Skin epidermis (tissue), 12 donors: ENCODE measurements around the gene NHEJ1.

Experiments
- H3K27ac ChIP-seq, 21 experiments: fragments of 200-600 bp; sonication (generic) in 11 of 21; one replicate each; pipeline ENCODE4 v1.5.0; 2020; ENCODE audit warnings: mild to moderate bottlenecking in 3 of 21, inconsistent platforms in 2 of 21, moderate library complexity in 2 of 21
- H3K4me3 ChIP-seq, 7 experiments: fragments of 200-600 bp; sonication (generic) in 2 of 7; one replicate each; pipeline ENCODE4 v1.5.0; 2020; ENCODE audit warnings: inconsistent platforms in 2 of 7, mild to moderate bottlenecking in 2 of 7, moderate library complexity in 1 of 7

The NHEJ1 gene

DNA sequence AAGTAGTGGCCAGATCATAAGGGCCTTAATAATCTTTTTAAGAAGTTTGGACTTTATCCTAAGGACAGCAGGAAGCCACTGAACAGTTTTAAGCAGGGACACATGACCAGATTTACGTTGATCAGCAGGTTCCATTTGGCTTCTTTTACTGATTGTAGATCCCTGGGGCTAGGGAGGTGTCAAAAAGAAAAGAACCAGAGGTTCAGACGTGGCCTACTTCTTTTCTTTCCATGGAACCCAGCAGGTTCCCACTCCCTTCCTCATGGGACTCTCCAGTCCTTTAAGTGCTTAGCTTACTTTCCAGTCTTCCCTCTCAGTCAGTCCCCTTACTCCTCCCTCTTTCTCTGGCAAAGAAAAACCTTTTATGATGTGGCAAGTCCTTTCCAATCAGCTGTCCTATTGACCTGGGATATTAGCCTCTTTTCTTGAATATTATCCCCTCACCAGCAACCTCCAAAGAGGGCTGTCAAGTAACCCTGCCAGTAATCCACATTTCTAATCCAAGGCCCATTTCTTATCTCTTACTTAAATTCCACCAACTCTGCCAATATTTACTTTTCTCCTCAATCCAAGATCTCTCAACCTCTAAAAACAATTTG is 33.5 kb downstream of the NHEJ1 start:
- H3K4me3 ChIP-seq: no peak overlapping the region
- H3K27ac ChIP-seq: no peak overlapping the region

DNA sequence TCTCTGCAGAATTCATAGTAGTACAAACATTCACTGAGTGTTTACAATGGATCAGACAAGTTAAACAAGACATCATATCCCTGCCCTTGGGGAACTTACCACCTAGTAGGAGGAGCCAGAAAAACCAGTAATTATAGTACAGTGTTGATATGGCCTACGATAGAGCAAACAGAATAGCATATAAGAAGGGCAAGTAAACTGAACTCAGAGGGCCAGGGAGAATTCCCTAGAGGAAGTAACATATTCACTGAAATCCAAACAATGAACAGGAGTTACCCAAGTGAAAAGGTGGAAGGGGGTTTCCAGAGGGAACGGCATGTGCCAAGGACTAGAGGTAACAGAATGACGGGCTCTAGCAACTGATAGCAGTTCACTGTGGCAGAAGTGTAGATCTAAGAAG is 34.1 kb downstream of the NHEJ1 start:
- no peak overlapping the region for H3K27ac ChIP-seq
- no peak overlapping the region for H3K4me3 ChIP-seq

DNA sequence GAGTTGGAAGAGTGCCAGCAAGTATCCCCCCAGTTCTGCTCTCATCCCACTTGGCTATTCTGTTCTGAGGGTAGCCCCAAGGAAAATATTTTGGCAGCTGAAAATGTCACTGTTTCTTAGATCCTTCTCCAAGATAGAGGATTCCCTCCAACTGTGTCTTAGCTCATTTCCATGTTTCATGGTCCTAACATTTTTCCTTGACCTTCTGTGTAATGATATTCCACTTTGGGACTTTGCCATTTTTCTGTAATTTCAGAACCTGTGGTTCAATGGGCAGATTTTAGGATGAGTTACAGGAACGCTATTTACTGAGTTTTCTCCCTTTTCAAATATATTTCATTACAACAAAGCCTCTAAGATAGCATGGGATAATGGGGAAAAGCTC is 34.7 kb downstream of the NHEJ1 start:
- no peak overlapping the region for H3K4me3 ChIP-seq
- H3K27ac ChIP-seq: no peak overlapping the region

DNA sequence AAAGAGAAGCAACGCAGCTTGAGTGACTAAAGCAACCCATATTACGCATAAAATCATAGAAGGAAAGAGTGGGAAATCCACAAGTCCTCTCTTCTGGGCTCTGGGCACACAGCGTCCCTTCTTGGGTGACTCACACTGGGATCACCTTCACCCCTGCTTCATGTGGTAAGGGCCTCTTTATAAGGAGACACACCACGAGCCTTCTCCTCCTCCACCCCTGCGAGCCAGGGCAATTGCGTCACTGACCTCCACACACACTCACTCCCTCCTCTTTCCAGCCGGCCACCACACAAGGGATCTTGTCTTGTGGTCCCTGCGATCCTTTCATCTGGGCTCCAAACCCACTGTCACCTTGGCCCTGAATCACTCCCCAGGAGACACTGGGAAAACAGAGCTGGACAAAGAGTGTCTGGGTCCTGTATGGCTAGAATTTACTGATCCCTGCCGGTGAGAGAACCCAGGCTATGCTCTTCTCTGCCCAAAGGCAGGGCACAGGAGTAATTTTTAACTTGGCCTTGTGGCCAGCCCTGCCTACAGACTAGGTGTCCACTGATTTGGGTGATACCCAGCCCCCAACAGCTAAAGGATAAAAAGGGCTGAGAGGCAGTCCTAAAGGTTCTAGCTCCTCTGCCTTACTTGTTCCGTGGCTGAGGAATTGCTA is 35.3 kb downstream of the NHEJ1 start:
- Histone ChIP-seq H3K27ac (no peak overlapping the region), H3K4me3 (no peak overlapping the region)

DNA sequence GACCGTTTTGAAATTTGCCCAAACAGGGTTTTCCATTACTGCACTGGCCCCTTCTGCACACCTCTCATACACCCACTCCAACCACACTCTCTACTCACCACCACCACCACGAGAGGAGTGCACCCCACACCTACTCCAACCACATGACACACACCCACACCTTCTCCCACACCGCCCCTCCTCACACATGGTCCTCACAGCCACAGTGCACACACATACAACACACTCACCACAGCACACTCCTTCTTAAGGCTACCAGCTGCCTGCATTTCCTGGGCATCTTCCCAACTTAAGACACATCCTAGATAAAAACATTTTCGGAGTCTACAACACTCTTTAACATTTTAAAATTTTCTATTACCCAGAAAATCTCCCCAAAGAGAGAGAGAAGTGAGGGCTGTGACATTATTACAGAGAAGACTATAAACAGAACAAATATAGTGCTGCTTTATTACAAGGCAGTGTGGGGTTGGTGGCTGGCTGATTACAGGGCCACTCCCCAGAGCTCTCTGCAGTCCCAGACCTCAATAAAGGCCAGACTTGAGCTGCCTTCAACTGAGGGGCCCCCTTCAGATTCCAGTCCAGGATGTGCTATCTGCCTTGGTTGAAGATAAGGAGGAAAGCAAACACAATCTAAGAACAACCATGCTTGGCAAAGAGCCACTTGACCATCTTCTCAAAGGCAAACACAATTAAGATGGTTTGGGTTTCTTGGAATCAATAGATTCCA is 36.1 kb downstream of the NHEJ1 start:
- H3K4me3 ChIP-seq: no peak overlapping the region

DNA sequence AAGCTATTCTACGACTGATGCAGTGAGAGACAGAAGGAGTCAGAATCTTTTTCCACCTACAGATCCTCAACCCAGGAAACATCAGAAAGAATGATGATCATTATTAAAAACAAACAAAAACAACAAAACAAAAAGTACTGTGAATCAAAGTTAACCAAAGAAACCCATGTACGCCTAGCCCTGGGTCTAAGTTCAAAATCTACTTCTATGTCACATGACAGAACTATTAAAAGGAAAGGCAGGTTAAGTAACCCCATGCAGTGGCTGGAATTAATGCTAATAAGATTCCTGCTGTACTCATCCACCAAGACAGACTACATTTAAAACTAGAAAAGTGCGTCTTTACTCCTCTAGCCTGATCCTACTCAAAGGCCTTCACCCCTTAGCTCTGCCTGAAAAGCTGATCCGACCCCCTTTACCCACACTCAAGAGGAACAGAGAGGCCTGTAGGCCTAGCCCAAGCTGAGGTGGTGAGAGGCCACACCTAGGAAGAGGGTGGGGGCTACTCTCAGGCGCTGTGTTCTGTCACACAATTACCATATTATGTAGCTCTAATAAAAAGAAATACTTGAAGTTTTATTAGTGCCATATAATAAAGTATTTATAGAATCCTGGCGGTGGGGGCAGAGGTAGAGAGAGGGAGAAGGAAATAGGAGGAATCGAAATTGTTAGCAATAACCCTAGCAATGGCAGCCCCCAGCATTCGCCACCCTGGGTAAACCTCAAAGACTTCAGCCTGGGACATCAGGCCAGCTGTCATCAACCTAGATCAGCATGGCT is 37.1 kb downstream of the NHEJ1 start:
- Histone ChIP-seq H3K27ac (no peak overlapping the region), H3K4me3 (no peak overlapping the region)

More for the DNA sequence above, 36.1 kb downstream of the NHEJ1 start:
- H3K27ac ChIP-seq: no peak overlapping the region

DNA sequence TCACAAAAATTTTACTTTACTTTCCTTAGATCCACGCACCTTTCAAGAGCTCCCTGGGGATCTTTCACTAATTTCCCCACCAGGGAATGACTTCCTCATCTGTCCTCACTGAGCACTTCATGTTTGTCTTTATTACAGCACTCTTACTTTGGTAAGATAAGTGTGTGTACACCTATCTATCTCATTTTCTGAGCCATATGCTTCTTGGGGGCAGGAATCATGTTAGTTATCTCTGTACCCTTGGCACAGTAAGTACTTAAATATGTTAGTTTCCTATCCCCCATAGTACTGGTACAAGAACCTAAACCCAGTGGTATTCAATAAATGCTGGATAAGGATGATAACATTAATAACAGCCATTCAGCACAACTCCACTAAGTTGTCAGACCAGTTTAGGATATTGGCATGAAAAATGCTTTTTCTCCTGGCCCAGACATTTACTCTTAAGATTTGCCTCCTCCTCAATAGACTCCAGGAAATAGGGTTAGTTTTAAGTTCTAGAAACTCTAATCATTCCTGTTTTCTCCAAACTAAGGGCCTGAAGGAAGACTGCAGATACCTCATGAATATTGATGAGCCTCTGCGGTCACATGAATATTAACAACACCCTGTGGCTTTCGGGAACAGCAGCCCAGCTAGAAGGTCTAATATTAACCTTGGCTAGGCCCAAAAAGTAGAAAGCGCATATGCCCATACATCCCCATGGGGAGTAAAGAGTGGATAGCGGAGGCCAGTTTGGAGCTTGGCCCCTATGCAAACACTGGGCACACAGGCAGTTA is 38.2 kb downstream of the NHEJ1 start:
- Histone ChIP-seq H3K4me3 (no peak overlapping the region), H3K27ac (peak overlapping the region in 2 of 21 experiments; percentile 18 to 41)

DNA sequence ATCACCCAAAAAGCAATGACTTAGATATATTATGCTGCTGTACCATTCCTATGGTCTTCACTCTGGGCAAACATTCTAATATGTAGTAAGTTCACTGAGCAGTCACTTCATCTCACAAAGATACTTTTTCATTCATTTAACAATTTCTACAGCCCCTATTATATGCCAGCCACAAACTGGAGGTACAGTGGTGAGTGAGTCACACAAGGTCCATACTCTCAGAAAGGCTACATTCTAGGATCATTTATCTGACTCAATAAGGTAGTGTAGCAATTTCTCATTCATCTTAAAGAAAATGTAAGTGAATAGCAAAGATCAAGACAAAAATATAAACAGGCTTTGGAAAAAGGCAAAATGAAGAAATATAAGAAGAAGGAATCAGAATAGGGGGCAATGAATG is 40.5 kb downstream of the NHEJ1 start:
- H3K4me3 ChIP-seq: no peak overlapping the region
- no peak overlapping the region for H3K27ac ChIP-seq

DNA sequence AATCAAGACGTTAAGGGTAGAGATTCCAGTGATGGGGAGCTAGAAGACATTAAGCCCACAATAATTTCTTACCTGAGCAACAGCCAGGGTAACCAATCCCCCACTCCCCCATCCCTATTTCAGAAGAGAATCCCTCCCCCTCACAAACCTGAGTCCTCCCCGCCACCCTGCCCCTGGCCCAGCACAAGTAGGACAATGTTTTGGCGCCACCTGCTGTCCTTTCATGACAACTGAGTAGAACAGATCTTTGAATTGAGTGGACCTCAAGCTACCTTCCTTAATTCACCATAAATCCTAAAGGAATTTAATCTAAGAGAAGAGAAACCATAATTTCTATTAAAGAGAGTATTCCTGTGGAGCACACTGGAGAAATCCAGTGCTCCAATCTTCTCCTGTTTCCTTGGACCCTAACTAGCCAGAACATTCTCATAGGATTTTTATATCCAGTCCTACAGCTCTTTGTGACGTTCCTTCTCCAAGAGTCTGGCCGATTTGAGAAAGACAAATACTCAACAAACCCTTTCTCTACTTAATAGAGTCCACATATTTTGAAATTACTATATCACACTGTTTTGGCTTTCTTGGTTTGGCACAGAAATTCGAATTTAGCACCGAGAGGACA is 41.1 kb downstream of the NHEJ1 start:
- no peak overlapping the region for H3K4me3 ChIP-seq
- H3K27ac ChIP-seq: no peak overlapping the region

DNA sequence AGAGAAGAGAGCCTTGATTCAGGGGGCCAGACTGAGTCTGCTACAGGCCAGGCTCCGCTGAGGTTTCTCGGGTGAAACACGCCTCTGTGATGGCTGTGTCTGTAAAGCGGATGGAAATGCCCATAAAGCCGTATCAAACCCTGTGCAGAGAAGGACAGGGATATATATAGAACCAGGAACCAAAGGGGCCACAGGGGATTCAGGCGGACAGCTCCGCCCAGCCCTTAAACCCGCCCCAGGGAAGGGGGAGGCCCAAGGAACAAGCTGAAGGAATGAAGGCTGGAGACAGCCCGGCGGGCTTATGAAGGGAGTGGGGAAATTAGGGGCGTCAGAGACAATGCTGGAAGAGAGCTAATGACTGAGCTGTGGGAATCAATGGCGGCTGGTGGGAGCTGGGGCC is 42.1 kb downstream of the NHEJ1 start:
- Histone ChIP-seq H3K4me3 (no peak overlapping the region), H3K27ac (no peak overlapping the region)

DNA sequence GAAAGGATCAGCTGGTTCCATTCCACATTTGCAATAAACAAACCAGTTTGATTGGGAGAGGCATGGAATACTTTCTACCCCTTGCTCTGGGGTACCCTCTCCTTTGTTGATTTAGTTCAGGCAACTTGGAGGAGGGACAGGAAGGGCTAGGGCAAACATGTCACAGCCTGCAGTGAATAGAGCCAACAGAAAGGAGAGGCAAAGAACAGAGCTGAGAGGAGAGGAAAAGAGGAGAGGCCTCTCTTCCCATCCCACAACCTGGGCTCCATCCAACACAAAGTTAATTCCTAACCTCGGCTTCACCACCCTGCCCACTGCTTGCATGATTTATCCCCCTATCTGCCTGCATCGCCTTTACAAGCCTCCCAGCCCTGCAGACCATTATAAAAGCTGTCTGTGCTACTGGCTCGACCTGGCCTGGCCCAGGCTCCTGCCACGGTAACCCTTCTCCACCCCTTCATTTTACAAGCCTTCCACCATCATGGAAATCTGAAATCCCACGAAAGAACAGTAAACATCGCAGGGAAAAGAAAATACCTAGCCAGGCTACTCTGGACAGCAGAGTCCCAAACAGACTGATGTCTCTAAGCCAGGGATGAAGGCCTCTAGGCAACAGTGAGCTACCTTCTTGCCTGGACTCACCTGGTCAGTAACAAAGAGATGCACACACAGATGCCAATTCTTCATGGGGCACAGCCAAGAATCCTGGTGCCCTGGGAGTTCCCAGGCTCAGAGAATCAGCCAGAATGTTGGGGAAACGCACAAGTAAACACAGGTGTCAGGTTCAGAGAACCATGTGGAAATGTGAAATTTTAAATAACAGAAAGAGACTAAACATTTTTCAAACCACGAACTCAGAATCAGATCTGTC is 43.6 kb downstream of the NHEJ1 start:
- Histone ChIP-seq H3K4me3 (no peak overlapping the region), H3K27ac (no peak overlapping the region)

DNA sequence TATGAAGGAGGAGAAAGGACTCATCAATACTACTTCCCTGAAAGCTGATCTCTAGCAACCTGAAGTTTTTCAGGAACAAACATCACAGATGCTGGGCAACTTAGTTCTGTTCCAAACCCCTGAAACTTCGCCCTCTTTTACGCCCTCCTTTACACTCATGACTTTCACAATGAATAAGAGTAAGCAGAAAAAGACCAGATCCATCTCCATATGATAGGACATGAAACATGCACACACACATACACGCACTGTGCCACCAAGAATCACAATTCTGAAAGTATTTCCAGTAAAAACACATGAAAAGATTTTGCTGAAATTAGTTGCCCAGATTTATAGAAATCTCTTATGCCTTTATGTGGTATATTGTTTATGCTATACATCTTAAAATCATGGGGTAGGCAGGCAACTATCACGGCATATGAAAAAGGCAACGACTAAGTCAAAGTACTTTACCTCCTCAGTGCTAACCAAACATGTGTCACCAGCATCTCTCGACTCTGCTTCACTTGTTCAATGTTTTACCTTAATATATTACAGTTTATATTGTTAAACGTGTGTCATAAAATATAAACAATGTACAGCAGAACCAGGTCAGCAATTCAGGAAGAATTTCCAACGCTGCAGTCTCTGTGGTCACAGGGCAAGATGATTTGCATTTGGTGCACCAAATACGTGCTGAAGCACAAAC is 47.8 kb downstream of the NHEJ1 start:
- Histone ChIP-seq H3K27ac (no peak overlapping the region), H3K4me3 (no peak overlapping the region)

DNA sequence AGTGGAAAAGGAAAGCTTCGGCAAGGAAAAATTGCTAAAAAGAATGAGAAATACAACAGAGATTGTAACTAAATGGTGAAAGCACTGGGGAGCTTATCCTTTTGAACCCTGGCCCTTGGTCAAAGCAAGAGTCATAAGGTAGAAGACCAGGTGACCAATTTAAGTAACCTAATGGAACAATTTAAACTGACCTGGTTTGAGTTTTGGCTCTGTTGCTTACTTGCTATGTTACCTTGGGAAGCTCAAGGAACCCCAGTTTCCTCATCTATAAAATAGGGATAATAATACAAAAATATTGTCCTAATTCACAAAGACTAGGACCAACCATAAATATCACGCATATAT is 48.6 kb downstream of the NHEJ1 start:
- Histone ChIP-seq H3K4me3 (no peak overlapping the region), H3K27ac (no peak overlapping the region)

DNA sequence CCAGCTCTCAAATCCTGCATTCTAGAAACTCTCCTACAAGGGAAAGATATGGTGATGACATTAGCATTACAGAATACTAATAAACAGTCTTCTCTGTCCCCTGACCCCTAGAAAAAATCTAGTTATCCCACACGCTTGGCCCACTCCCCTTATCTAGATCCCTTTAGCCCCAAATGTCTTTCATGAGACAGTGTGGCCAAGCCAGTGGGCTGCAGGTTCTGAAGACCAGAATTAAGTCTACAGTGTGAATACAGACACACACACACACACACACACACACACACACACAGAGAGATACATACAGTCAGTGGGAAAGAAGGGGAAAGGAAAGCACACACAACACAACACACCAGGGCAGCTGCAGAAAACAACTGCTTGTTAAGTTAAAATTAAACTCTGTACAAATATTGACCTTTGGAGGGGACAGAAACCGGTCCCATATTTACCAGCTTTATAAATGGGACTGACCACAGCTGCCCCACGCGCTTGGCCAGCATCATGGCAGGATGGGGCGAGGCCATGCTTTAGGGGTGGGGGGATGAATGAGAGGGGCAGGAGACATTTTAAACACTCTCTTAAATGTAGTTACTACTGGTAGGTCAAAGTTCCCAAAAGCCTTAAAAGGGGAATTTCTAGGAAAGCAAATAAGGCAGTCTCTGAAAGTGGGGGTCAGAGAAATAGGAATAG is 49.1 kb downstream of the NHEJ1 start:
- H3K4me3 ChIP-seq: no peak overlapping the region
- H3K27ac ChIP-seq: no peak overlapping the region

DNA sequence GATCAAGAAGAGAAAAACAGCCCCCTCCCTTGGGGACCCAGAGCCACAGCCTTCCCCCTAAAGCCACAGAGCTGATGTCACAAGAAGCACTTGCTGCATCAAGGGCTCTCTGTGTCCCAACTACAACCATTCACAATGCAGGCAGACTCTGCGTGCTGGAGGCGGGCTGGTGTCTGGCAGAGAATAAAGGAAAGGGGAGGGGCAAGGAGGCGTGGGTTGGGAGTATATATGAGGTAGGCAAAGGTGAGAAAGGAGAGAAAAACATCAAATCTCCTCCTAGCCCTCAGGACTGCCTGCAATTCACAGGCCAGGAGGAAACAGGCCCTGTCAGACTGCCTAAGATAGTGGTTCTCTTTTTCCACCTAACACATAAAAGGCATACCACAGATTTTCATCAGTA is 51.1 kb downstream of the NHEJ1 start:
- Histone ChIP-seq H3K4me3 (no peak overlapping the region), H3K27ac (no peak overlapping the region)

DNA sequence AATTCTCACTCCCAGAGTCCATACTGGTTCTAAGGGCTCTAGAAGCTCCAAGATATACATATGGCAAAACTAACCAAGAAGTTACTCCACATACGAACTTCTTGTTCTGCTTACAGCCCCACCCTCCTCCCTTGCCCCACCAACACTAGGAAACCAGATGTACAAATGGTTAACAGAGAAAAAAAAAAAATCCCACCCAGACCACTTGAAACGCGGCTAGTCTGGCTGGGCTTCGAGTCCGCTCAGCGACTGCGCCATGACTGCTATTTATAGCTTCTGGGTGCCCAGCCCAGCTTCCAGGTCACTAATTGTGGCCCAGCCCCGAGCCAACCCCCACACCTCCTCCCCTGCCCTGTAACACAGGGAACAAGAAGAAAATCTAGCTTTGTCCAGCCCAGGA is 52.9 kb downstream of the NHEJ1 start:
- H3K27ac ChIP-seq: no peak overlapping the region
- no peak overlapping the region for H3K4me3 ChIP-seq

DNA sequence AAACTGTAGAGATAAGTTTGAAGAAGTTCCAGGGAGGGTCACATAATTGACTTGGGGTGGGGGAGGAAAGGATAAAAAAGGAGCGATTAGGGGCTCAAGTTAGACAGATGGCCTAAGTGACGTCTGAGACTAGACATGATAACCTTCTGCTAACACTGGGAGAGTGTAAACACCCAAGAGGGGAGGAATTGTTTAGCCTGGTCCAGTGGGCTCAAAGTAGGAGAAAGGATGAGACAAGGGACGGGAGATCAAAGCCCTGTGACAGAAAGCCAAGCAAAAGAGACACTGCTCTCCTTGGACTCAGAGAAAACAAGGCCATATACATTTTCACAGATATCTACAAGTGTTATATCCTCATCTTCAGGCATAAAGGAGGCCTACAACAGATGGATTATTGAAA is 54.4 kb downstream of the NHEJ1 start:
- H3K4me3 ChIP-seq: no peak overlapping the region
- no peak overlapping the region for H3K27ac ChIP-seq
